ENCODE results near the gene OR52I2. TPM values are rescaled to one million over a fixed set of nuclear protein-coding genes. Genes with fewer than 3 reads are reported as not detected.

Gene OR52I2
- total RNA-seq, 2 experiments from 2014 or later: not detected

Other genes with a start within 250 kb of the OR52I2 start
- not detected for gene OR52B4, start 213.4 kb upstream of the OR52I2 start, total RNA-seq
- 10 to 100 TPM; 56.3 to 58.5 TPM for gene TRIM21, start 188.0 kb upstream of the OR52I2 start, total RNA-seq
- not detected for gene OR52K2, start 132.4 kb upstream of the OR52I2 start, total RNA-seq
- not detected for gene OR52K1, start 99.1 kb upstream of the OR52I2 start, total RNA-seq
- not detected for gene OR52M1, start 36.6 kb upstream of the OR52I2 start, total RNA-seq
- not detected for gene OR52I1, start 12.3 kb downstream of the OR52I2 start, total RNA-seq
- gene TRIM68, start 26.5 kb downstream of the OR52I2 start, total RNA-seq: 10 to 100 TPM; 10.8 to 12.3 TPM
- not detected for gene OR51D1, start 55.7 kb downstream of the OR52I2 start, total RNA-seq
- not detected for gene OR51E1, start 62.2 kb downstream of the OR52I2 start, total RNA-seq
- not detected for gene OR51E2, start 116.1 kb downstream of the OR52I2 start, total RNA-seq
- not detected for gene MMP26, start 123.0 kb downstream of the OR52I2 start, total RNA-seq
- not detected for gene OR51F1, start 188.2 kb downstream of the OR52I2 start, total RNA-seq
- not detected for gene OR52R1, start 222.6 kb downstream of the OR52I2 start, total RNA-seq
- not detected for gene OR51F2, start 239.6 kb downstream of the OR52I2 start, total RNA-seq

Data from activated CD8-positive, alpha-beta T cell treated with anti-CD3 and anti-CD28 coated beads, Interleukin-2, amount 10 ng/mL, durations not matched to agents 7 days and 5 days (primary cell).